GM12872 (cell line): ENCODE measurements around the gene GBF1.

Experiments used
- TF ChIP-seq, protein P1 (sequence below): IDR thresholded peaks from 3 replicates; pipeline ENCODE4 v1.5.1; 2011; ENCODE audit warnings: low read depth, mild to moderate bottlenecking, low read length, moderate library complexity; ENCODE audit not compliant: insufficient read depth

GBF1 gene

DNA sequence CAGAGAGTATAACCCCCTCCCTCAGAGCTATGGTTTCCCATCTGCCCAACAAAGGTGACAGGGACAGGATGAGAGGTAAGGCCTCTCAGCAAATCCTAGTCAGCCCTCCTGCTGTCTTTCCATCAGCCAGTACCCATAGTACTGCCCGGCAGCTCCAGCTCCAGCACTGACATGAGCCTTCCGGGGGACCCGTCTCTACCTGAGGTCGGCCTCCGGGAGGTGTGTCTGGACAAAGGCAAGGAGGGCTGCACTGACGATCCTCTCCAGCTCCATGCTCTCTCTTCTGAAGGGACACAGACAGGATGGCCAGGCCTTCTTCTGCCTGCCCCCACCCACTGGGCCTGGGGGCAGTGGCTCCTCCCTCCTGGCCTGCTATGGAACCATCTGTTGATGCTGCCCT is 179.6 kb downstream of the GBF1 start:
- TF ChIP-seq, protein P1, sequence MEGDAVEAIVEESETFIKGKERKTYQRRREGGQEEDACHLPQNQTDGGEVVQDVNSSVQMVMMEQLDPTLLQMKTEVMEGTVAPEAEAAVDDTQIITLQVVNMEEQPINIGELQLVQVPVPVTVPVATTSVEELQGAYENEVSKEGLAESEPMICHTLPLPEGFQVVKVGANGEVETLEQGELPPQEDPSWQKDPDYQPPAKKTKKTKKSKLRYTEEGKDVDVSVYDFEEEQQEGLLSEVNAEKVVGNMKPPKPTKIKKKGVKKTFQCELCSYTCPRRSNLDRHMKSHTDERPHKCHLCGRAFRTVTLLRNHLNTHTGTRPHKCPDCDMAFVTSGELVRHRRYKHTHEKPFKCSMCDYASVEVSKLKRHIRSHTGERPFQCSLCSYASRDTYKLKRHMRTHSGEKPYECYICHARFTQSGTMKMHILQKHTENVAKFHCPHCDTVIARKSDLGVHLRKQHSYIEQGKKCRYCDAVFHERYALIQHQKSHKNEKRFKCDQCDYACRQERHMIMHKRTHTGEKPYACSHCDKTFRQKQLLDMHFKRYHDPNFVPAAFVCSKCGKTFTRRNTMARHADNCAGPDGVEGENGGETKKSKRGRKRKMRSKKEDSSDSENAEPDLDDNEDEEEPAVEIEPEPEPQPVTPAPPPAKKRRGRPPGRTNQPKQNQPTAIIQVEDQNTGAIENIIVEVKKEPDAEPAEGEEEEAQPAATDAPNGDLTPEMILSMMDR = no peak

DNA sequence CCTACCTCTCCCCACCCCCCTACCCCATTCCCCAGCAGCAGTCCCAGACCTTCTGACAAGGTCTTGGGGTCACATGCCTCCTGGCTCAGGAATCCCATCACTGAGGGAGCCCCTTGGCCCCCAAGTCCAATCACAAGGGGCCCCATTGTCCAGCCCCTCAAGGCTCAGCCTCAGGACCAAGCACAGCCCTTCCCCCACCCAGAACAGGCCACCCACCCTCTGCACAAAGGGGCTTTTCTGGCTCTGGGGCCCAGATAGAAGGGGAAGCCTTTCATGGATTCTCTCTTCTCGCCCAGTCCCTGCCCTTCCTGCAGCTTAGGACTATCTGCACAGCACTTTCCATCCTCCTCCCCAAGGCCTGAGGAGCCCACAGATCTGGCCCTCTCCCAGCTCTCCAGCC is 180.1 kb downstream of the GBF1 start:
- TF ChIP-seq, protein P1 = no peak

DNA sequence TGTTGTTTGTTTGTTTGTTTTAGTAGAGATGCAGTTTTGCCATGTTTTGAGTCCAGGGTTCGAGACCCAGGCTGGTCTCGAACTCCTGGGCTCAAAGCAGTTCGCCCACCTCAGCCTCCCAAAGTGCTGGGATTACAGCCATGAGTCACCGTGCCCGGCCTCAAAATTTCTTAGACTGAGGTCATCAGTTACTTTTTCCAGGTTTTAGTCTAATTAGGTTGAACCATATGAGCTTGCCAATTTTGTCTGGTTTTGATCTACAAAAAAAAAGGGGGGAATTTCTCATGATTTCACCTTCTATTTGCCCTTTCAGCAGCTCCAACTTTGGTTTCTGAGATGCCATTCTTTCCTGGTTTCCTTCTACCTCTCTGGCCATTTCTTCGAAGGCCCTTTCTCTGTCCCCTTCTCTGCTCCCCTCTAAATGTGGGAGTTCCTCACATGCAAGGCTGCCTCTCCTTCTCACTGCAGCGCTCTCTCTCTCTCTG is 181.5 kb downstream of the GBF1 start:
- TF ChIP-seq, protein P1 = no peak

DNA sequence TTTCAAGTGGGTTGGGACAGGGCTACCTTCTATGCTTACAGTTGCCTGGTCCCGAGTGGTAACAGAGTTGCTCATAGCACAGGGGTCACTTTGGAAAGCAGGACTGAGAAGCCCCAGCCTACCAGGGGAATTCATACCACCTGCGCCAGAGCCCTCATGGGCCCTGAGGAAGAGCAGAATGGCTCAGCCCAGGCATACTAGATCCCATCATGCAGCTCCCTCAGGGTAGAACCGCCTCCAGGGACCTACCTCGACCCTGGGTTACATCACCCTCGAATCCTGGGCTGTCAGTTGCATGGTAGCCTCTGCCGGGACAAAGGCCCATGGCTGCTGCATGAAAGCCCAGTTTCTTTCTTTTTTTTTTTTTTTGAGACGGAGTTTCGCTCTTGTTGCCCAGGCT is 184.1 kb downstream of the GBF1 start:
- TF ChIP-seq, protein P1 = no peak

DNA sequence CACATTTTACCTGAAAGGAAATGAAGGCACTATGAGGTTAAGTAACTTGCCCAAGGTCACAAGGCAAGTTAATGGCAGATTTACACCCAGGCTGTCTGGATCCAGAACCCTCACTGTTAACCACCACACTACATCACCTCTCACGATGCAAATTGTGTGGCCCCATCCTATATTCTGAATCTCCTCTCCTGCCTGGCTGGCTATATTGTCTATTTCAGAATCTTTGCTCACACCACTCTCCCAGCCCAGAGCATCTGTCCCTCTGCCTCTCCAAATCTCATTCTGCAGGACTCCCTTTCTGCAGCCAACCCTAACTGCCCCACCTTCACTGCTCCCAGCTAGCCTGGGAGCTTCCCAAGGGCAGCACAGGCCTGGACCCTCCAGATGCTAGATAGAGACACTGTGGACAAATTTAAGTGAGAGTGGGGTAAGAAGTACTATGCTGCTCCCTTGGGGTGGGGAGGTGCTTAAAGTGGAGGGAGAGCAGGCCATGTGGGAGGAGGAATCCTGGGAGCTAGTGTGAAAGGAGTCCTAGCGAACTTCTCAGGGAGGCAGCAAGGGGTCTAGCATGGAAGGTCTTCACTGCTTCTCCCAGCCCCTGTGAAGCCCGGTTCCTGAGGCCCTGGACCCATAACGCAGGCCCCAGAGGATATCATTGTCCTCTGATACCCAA is 186.3 kb downstream of the GBF1 start:
- TF ChIP-seq, protein P1 = no peak
